MM.1S (cell line): Measurements from ENCODE around the gene KCNMB4.
"Not testable (repeated sequence)": the region's sequence is repeated elsewhere in the genome, so short reads cannot be mapped to it uniquely, and the experiment has no call there.

Source experiments
- DNase-seq: peaks from one replicate; pipeline ENCODE4 v3.0.0-alpha.2; 2015
- H2AFZ ChIP-seq: fragments of 300-600 bp; sonication (generic); 2 replicates; pipeline ENCODE4 v1.6.0; 2016; ENCODE audit warnings: antibody characterized with exemption, low read length
- H3F3A ChIP-seq: fragments of 300-600 bp; sonication (generic); 2 replicates; pipeline ENCODE4 v1.6.1; 2016; ENCODE audit warnings: mild to moderate bottlenecking, antibody characterized with exemption, low read length, moderate library complexity, mixed read lengths; ENCODE audit not compliant: insufficient read depth
- H3K27ac ChIP-seq: fragments of 300-600 bp; sonication (generic); 2 replicates; pipeline ENCODE4 v1.5.1; 2016; ENCODE audit warnings: mild to moderate bottlenecking, low read length
- H3K27me3 ChIP-seq: fragments of 300-600 bp; sonication (generic); replicated peaks from 2 replicates; pipeline ENCODE4 v1.6.0; 2016; ENCODE audit warnings: low read length; ENCODE audit not compliant: insufficient read depth
- H3K36me3 ChIP-seq: fragments of 300-600 bp; sonication (generic); replicated peaks from 2 replicates; pipeline ENCODE4 v1.6.1; 2016; ENCODE audit warnings: mild to moderate bottlenecking, low read length, mixed read lengths; ENCODE audit not compliant: insufficient read depth
- H3K4me1 ChIP-seq: fragments of 300-600 bp; sonication (generic); 2 replicates; pipeline ENCODE4 v1.6.1; 2016; ENCODE audit warnings: low read length, mixed read lengths
- H3K4me2 ChIP-seq: fragments of 300-600 bp; sonication (generic); 2 replicates; pipeline ENCODE4 v1.6.0; 2016; ENCODE audit warnings: low read depth, low read length
- H3K4me3 ChIP-seq: fragments of 300-600 bp; sonication (generic); 2 replicates; pipeline ENCODE4 v1.5.1; 2016; ENCODE audit warnings: low read length, mixed read lengths
- H3K79me2 ChIP-seq: fragments of 300-600 bp; sonication (generic); 2 replicates; pipeline ENCODE4 v1.6.1; 2016; ENCODE audit warnings: mixed run types, low read length, mixed read lengths
- H3K9ac ChIP-seq: fragments of 300-600 bp; sonication (generic); 2 replicates; pipeline ENCODE4 v1.6.1; 2016; ENCODE audit warnings: low read length, mixed read lengths
- H3K9me2 ChIP-seq: fragments of 300-600 bp; sonication (generic); replicated peaks from 2 replicates; pipeline ENCODE4 v1.6.1; 2016; ENCODE audit warnings: mild to moderate bottlenecking, low read length, mixed read lengths; ENCODE audit not compliant: insufficient read depth
- H3K9me3 ChIP-seq: fragments of 300-600 bp; sonication (generic); replicated peaks from 2 replicates; pipeline ENCODE4 v1.6.1; 2016; ENCODE audit warnings: mild to moderate bottlenecking, low read length, mixed read lengths; ENCODE audit not compliant: insufficient read depth
- H4K20me1 ChIP-seq: fragments of 300-600 bp; sonication (generic); 2 replicates; pipeline ENCODE4 v1.6.1; 2016; ENCODE audit warnings: mild to moderate bottlenecking, low read length, moderate library complexity, mixed read lengths; ENCODE audit not compliant: insufficient read depth
- EZH2 ChIP-seq: fragments of 300-600 bp; sonication (generic); optimal IDR thresholded peaks from 2 replicates; pipeline ENCODE3; 2017; ENCODE audit warnings: low read depth, mild to moderate bottlenecking, antibody characterized with exemption, low read length, mixed read lengths
- EZH2phosphoT487 ChIP-seq: fragments of 300-600 bp; sonication (generic); IDR thresholded peaks from 2 replicates; pipeline ENCODE4 v1.6.1; 2018; ENCODE audit warnings: antibody characterized with exemption, low read length
- TF ChIP-seq, protein P1 (sequence below): fragments of 300-600 bp; sonication (generic); IDR thresholded peaks from 2 replicates; pipeline ENCODE4 v1.5.1; 2016; ENCODE audit warnings: antibody characterized with exemption, low read length, mixed read lengths

KCNMB4 gene

DNA sequence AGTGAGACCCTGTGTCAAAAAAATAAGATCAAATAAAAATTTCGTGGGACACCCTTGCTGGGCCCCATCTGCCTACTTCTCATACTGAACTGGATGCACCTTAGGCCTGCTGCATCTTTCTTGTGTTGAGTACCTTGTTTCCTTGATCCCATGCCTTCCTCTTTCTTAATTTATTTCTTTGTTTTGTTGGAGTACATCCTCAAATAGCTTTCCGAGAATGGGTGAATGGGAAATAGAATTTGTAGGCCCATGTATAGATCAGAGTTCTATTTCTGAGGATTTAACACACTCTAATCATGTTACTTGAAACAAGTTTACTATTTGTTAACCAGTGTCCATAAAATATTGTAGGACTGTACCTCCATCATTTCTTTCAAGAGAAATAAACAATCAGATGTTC lies 23.6 kb downstream of the KCNMB4 start:
- no peaks in the 10 kb centered on the region for H3K79me2 ChIP-seq
- TF ChIP-seq EZH2phosphoT487 (no peak), EZH2 (no peak)
- TF ChIP-seq, protein P1, sequence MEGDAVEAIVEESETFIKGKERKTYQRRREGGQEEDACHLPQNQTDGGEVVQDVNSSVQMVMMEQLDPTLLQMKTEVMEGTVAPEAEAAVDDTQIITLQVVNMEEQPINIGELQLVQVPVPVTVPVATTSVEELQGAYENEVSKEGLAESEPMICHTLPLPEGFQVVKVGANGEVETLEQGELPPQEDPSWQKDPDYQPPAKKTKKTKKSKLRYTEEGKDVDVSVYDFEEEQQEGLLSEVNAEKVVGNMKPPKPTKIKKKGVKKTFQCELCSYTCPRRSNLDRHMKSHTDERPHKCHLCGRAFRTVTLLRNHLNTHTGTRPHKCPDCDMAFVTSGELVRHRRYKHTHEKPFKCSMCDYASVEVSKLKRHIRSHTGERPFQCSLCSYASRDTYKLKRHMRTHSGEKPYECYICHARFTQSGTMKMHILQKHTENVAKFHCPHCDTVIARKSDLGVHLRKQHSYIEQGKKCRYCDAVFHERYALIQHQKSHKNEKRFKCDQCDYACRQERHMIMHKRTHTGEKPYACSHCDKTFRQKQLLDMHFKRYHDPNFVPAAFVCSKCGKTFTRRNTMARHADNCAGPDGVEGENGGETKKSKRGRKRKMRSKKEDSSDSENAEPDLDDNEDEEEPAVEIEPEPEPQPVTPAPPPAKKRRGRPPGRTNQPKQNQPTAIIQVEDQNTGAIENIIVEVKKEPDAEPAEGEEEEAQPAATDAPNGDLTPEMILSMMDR: no peak
- H3K27me3 ChIP-seq: no peaks in the 10 kb centered on the region
- no peak overlapping the region for H2AFZ ChIP-seq
- no peak for DNase-seq
- H3K4me3 ChIP-seq: no peak overlapping the region
- no peaks in the 10 kb centered on the region for H3K9me2 ChIP-seq
- H3K36me3 ChIP-seq: no peaks in the 10 kb centered on the region
- H4K20me1 ChIP-seq: no peaks in the 10 kb centered on the region
- H3K9me3 ChIP-seq: no peaks in the 10 kb centered on the region
- H3K27ac ChIP-seq: no peak overlapping the region
- H3F3A ChIP-seq: no peaks in the 10 kb centered on the region
- H3K9ac ChIP-seq: no peak overlapping the region
- no peaks in the 10 kb centered on the region for H3K4me1 ChIP-seq
- H3K4me2 ChIP-seq: no peak overlapping the region

DNA sequence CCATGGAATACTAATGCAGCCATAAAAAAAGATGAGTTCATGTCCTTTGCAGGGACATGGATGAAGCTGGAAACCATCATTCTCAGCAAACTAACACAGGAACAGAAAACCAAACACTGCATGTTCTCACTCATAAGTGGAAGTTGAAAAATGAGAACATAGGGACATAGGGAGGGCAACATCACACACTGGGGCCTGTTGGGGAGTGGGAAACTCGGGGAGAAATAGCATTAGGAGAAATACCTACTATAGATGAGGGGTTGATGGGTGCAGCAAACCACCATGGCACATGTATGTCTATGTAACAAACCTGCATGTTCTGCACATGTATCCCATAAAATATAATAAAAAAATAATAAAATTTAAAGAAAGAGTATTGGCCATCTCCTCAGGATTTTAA lies 26.5 kb downstream of the KCNMB4 start:
- DNase-seq, H3K4me2 ChIP-seq, H3K9me3 ChIP-seq, H3K79me2 ChIP-seq, H3K4me1 ChIP-seq, H3K9me2 ChIP-seq, H4K20me1 ChIP-seq, H3K36me3 ChIP-seq, H3K27ac ChIP-seq, H3F3A ChIP-seq, H3K9ac ChIP-seq, H2AFZ ChIP-seq, H3K27me3 ChIP-seq, H3K4me3 ChIP-seq: not testable (repeated sequence)

DNA sequence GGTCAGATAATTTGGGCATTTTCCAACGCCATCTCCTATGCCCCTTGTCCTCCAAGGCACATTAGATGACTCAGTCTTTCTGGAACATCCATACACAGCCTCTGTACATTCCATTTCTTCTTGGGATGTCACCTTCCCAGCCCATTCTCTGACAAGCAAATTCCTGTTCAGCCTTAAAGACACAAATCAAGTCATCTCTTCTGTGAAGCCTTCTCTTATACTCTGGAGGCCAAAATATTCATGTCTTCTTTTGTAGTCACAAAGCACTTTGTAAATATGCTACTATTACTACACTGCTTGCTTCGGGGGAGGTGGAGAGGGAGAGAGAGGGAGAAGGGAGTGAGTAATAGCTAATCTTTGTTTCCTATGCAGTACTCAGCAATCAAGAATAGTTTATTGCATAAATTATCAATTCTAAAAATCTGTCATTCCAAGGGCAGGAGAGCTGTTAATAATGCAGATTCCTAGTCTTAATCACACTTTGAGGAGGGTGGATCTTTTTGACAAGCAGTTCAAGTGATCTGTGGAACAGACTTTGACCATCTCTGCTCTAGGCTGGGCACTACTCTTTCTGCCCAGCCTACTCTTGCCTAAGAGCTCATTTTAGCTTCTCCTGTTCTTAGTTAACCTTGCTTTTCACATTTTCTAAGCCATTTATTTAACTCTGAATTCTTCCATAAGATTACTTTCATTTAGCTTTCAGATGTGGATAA lies 27.9 kb downstream of the KCNMB4 start:
- Histone ChIP-seq H4K20me1 (no peaks in the 10 kb centered on the region), H3F3A (no peaks in the 10 kb centered on the region), H3K27ac (no peak overlapping the region), H3K27me3 (no peaks in the 10 kb centered on the region), H3K4me2 (no peak overlapping the region), H3K9me3 (no peaks in the 10 kb centered on the region), H3K4me3 (no peak overlapping the region), H3K4me1 (no peaks in the 10 kb centered on the region), H3K9ac (no peak overlapping the region), H3K36me3 (no peaks in the 10 kb centered on the region), H3K9me2 (no peaks in the 10 kb centered on the region), H2AFZ (no peak overlapping the region), H3K79me2 (no peaks in the 10 kb centered on the region)
- TF ChIP-seq EZH2: no peak
- no peak for DNase-seq

DNA sequence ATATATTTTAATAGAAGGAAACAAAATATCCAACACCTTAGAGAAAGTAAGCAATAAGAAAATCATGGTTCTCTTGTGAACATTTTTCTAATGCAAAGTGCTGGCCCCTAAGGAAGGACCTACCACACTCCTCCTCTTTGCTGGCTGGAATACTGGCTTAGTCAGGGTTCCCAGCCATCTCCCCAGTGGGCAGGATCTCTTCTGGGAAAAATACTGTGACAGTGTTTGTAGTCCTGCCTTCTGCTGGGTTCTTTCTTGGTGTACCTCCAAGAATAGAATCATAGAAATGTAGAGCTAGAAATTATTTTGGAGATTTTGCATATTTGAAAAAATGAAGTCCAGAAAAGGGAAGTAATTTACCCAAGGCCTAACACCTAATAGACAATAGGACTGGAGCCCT lies 31.9 kb downstream of the KCNMB4 start:
- no peaks in the 10 kb centered on the region for H4K20me1 ChIP-seq
- DNase-seq: no peak
- no peaks in the 10 kb centered on the region for H3K4me1 ChIP-seq
- H3K79me2 ChIP-seq: no peaks in the 10 kb centered on the region
- H3K9ac ChIP-seq: no peak overlapping the region
- no peak overlapping the region for H3K4me2 ChIP-seq
- no peaks in the 10 kb centered on the region for H3K27me3 ChIP-seq
- no peaks in the 10 kb centered on the region for H3K9me2 ChIP-seq
- H3F3A ChIP-seq: no peaks in the 10 kb centered on the region
- no peaks in the 10 kb centered on the region for H3K36me3 ChIP-seq
- no peak overlapping the region for H2AFZ ChIP-seq
- TF ChIP-seq, protein P1: no peak
- TF ChIP-seq EZH2 (no peak), EZH2phosphoT487 (no peak)
- no peak overlapping the region for H3K4me3 ChIP-seq
- no peak overlapping the region for H3K27ac ChIP-seq
- H3K9me3 ChIP-seq: no peaks in the 10 kb centered on the region
